ENCODE data around the gene KRTAP5-11.
"Not testable (repeated sequence)": the region's sequence is repeated elsewhere in the genome, so short reads cannot be mapped to it uniquely, and the experiment has no call there.

KRTAP5-11 gene

DNA sequence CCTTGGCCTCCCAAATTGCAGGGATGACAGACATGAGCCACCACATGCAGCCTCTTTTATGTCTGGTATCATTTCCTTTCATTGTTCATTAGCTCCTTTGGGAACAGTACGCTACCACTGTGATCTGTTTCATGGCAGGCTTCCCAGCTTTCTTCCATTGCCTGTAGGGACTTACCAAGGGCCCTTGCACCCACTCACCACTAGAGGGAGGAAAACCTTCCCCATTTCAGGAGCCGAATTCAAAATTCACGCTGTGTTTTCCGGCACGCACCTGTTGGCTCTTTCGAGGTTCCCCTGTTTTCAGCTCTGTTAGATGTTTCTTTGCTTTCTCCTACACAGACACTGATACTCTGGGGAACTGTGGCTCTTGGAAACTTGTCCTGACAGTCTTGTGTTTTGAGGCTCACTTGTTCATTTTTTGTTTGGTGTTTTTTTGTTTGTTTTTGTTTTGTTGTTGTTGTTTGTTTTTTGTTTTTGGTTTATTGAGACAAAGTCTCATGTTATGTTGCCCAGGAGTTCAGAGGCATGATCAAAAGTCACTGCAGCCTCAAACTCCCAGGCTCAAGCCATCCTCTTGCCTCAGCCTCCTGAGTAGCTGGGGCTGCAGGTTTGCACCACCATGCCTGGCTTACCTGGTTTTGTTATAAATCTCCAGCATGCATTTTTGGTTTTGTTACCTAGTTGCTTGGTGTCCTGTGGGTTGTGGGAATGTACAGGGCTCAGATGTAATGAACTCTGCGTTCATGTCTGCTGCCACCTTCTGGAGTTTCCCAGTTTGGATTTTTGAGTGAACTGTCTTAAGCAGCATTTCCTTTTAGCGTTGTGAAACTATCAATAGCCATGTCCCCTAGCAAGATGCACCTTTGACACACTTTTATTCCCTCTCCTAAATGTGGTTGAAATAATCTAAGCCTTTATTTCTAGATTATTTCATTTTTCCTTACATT, 2.3 kb downstream of the KRTAP5-11 start:
- DNase-seq = peak; percentile 44

DNA sequence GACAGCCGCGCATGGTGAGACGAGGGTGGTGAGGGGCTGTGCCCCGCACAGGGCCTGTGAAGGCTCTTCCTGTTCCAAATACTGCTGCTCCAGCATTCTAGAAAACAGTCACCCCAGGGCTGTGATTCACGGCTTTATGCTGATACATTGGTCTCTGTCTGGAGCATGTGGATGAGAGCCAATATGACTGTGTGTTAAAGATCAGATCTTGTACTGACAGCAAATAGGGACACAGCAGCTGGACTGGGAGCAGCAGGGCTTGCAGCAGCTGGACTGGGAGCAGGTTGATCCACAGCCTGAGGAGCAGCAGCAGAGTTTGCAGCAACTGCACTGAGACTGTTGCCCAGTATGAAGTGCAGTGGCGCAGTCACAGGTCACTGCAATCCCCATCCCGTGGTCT, 3.2 kb downstream of the KRTAP5-11 start:
- DNase-seq = not testable (repeated sequence)

DNA sequence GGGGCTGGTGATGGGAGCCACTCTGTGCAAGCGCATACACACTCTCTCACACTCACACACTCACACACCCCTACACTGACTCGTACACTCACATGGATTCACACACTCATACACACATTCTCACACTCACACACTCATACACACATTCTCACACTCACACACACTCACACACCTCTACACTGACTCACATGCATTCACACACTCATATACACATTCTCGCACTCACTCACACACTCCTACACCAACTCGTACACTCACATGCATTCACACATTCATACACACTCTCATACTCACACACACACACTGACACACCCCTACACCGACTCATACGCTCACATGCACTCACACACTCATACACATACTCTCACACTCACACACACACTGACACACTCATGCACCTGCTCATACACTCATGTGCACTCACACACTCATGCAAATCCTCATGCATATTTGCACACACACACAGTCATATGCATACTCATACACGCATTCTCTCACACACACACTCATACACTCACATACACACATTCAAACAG, 5.1 kb downstream of the KRTAP5-11 start:
- no peak for DNase-seq

DNA sequence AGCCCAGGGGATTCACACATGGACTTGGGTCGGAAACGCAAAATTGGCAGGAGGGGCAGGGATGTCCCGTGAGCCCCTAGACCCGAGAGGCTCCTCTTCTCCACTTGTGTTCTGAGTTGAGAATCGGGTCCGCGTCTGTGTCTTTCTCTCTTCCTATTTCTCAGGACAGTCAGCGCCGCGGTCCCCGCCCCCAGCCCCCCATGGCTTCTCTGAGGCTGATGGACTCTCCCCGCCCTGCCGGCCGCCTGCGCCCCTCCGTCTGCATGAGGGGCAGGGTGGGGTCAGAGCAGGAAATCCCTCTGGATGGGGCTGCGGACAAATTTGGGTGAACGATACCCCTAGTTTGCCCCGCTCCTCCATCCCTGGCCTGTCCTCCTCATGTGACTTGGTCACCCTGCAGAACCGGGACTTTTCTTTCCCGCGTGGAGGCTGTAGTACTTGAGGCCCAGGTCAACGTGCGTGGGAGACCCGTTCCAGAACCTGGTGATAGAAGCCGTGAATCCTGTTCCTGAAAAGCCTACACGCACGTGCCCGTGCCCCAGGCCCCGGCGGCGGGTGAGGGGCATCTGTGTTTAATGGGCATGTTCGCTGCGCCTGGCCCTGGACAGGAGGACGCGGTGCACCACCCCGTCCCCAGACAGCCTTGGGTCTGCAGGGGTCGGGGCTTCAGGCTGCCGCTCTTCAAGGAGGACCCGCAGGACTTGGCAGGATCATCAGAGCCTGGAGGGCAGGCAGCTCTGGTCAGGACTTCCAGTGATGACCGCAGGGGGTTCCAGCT, 5.8 kb downstream of the KRTAP5-11 start:
- not testable (repeated sequence) for DNase-seq

DNA sequence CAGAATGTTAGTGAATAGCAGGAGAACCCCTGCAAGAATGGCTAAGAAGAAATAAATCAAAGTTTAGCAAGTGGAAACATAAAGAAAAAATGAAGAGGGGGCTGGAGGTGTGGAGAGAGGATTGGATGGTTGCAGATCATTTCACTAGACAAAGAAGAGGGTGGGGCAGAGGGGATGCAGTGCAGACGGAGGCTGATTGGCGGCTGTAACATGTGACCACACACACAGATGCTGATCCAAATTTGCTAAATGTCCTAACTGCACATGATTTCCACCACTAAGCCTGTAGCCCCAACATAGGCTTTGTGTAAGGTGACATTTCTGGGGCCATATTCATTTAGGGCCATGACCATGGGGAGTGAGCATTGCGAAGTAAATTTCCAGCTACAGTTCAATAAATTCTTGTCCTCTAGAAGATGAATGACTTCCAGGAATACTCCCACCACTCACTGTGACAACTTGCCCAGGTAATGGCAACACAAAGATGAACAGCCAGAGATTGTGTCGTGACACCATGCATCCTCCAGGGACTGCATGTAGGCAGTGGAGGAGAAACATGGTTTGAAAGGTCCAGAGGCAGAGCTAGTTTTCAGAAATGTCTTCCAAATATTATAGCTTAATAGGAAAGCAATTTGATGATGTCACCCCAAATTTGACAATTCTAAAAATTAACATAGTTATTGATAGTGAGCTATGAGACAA, 6.8 kb downstream of the KRTAP5-11 start:
- DNase-seq = no peak

DNA sequence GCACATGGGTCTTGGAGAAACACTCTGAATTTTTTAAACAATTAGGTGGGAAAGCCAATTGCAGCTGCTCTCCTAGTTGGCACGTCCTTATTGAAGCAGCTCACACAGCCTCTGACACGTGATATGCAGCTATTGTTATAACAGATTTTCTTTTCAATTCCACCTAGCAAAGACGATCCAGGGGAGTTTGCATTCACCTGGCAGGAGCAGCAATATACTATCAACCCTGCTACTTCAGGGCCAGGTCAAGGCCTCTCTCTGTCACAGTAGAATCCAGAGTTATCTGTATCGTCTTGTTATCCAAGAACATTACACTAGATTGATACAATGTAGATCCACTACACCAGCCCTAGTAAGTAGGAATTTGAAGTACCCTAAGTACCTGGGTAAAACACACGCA, 8.3 kb downstream of the KRTAP5-11 start:
- DNase-seq = no peak

GRCh38 chr11:71572811-71573210, 9.9 kb downstream of the KRTAP5-11 start:
- no peak for DNase-seq

GRCh38 chr11:71571101-71571850, 11.4 kb downstream of the KRTAP5-11 start:
- not testable (repeated sequence) for DNase-seq

GRCh38 chr11:71568704-71569349, 13.8 kb downstream of the KRTAP5-11 start:
- no peak for DNase-seq

- not testable (repeated sequence) for DNase-seq
Measured at GRCh38 chr11:71567633-71568032, 15.0 kb downstream of the KRTAP5-11 start.

GRCh38 chr11:71566626-71567599, 15.8 kb downstream of the KRTAP5-11 start:
- DNase-seq = not testable (repeated sequence)

DNA sequence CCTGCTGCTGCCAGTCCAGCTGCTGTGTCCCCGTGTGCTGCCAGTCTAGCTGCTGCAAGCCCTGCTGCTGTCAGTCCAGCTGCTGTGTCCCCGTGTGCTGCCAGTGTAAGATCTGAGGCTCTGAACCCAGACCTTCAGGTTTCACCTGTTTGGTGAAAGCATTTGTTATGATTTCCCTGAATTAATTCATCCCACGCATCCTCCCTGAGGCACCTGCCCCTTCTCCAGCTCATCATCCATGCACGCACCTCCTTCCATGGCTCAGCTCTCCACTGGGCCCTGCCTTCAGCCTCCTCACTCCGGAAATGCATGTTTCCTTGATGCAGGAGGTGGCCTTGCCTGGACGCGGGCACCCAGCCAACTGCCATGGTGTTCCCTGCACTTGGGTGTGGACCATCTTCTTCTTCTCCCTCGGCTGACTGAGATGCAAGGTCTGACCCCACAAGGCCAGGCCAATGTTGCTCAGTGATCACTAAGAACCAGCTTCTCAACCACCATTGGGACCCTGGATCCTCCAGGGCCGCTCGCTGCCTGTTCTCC, 16.5 kb downstream of the KRTAP5-11 start:
- no peak for DNase-seq

GRCh38 chr11:71565263-71565662, 17.4 kb downstream of the KRTAP5-11 start, which contains the start of gene KRTAP5-10:
KRTAP5-10 (plus strand) TSS chr11:71565563; CDS start chr11:71565588, 25 bp downstream.
- DNase-seq = no peak

GRCh38 chr11:71564430-71564829, 18.2 kb downstream of the KRTAP5-11 start:
- no peak for DNase-seq

DNA sequence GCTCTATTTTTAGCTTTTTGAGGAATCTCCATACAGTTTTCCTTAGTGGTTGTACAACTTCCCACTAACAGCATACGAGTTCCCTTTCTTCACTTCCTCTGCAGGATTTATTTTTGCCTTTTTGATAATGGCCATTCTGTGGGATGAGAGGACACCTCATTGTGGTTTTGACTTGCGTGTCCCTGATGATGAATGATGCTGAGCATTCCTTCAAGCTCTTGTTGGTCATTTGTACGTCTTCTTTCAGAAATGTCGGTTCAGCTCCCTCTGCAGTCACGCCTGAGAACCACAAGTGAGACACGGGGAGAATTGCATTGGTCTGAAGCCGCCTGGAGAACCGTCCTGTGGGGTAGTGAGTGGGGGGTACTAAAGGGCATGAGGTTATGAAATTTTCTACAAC, 19.3 kb downstream of the KRTAP5-11 start:
- peak; percentile 39 for DNase-seq

DNA sequence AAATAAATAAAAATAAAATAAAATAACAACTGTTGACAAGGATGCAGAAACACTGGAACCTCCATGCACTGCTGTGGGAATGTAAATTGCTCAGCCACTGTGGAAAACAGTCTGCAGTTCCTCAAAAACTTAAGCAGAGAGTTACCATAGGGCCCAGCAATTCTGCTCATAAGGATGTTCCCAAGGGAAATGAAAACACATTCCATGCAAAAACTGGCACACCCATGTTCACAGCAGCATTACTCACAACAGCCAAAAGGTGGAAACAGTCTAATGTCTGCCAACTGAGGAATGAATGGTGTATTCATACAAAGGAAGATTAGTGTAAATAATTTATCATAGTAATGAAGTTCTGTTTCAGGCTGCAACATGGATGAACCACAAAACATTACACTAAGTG, 20.6 kb downstream of the KRTAP5-11 start:
- DNase-seq = no peak

GRCh38 chr11:71558996-71559395, 23.7 kb downstream of the KRTAP5-11 start:
- no peak for DNase-seq

GRCh38 chr11:71557257-71557656, 25.4 kb downstream of the KRTAP5-11 start:
- DNase-seq = no peak

GRCh38 chr11:71556018-71556417, 26.7 kb downstream of the KRTAP5-11 start:
- DNase-seq = no peak

DNA sequence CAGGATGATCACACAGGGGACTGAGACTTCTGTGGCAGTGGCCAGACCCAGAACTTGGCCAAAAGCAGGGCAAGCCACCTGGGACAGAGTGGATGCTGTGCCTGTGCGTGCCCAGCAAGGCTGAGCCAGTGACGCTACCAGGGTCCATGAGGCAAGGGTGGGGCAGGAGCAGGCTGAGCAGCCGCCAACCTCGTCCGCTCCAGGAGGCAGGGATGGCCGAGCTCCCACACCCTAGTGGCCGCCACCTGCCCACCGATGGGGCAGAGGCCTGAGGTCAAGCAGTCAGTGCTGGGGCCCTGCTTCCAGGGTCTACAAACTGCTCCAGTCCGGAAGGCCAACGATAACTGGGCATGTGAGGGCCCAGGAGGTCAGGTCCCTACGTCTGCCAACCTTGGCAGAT, 27.2 kb downstream of the KRTAP5-11 start:
- no peak for DNase-seq
